GM12878 (cell line): ENCODE measurements around the gene TOMM20. TPM values are rescaled to one million over a fixed set of nuclear protein-coding genes. Genes with fewer than 3 reads are reported as not detected.

ENCODE experiments used
- ASH2L ChIP-seq: fragments of 300-600, 200-600 bp; sonication (generic); IDR thresholded peaks from 2 replicates; pipeline ENCODE4 v1.6.1; 2017; ENCODE audit warnings: low read depth, mild to moderate bottlenecking, borderline replicate concordance
- BACH1 ChIP-seq: fragments of 450-650 bp; IDR thresholded peaks from 2 replicates; pipeline ENCODE4 v1.6.1; 2017; ENCODE audit warnings: mild to moderate bottlenecking, borderline replicate concordance
- CHD1 ChIP-seq: IDR thresholded peaks from 2 replicates; pipeline ENCODE4 v1.6.1; 2012; ENCODE audit warnings: low read depth, low read length, improper control_type of control experiment
- FOXK2 ChIP-seq: fragments of 450-650 bp; IDR thresholded peaks from 2 replicates; pipeline ENCODE4 v1.6.1; 2017; ENCODE audit warnings: mild to moderate bottlenecking, moderate library complexity
- HDAC2 ChIP-seq: fragments of 200-600 bp; sonication (generic); IDR thresholded peaks from 2 replicates; pipeline ENCODE4 v1.6.1; 2017
- HDGF ChIP-seq: fragments of 450-650 bp; IDR thresholded peaks from 2 replicates; pipeline ENCODE4 v1.6.1; 2016; ENCODE audit warnings: antibody characterized with exemption
- JUND ChIP-seq: IDR thresholded peaks from 2 replicates; pipeline ENCODE4 v1.6.1; 2012; ENCODE audit warnings: low read depth, mild to moderate bottlenecking, low read length, improper control_type of control experiment, moderate library complexity
- MEF2B ChIP-seq: fragments of 450-650 bp; IDR thresholded peaks from 2 replicates; pipeline ENCODE4 v1.6.1; 2018; ENCODE audit warnings: mild to moderate bottlenecking, moderate library complexity; ENCODE audit not compliant: partially characterized antibody, poor library complexity, severe bottlenecking
- NR2F1 ChIP-seq: fragments of 450-650 bp; conservative IDR thresholded peaks from 2 replicates; pipeline ENCODE4 v1.6.1; 2017; ENCODE audit warnings: mild to moderate bottlenecking
- PAX5 ChIP-seq: IDR thresholded peaks from 2 replicates; pipeline ENCODE4 v1.6.1; 2011; ENCODE audit warnings: low read depth, low read length, borderline replicate concordance
- POLR2A ChIP-seq: IDR thresholded peaks from 2 replicates; pipeline ENCODE4 v1.6.1; 2011; ENCODE audit warnings: low read depth, mild to moderate bottlenecking, low read length
- STAT1 ChIP-seq: fragments of 450-650 bp; conservative IDR thresholded peaks from 2 replicates; pipeline ENCODE4 v1.6.1; 2014; ENCODE audit warnings: antibody characterized with exemption, mild to moderate bottlenecking
- STAT3 ChIP-seq: IDR thresholded peaks from 2 replicates; pipeline ENCODE4 v1.6.1; 2011; ENCODE audit warnings: low read depth, low read length, improper control_type of control experiment
- ZNF217 ChIP-seq: fragments of 450-650 bp; IDR thresholded peaks from 2 replicates; pipeline ENCODE4 v1.6.1; 2017; ENCODE audit warnings: antibody characterized with exemption, mild to moderate bottlenecking
- ZSCAN29 ChIP-seq: fragments of 450-650 bp; IDR thresholded peaks from 2 replicates; pipeline ENCODE4 v1.6.1; 2017; ENCODE audit warnings: mild to moderate bottlenecking, moderate library complexity
- ZZZ3 ChIP-seq: IDR thresholded peaks from 2 replicates; pipeline ENCODE4 v1.6.1; 2011; ENCODE audit warnings: low read depth; ENCODE audit not compliant: control insufficient read depth, insufficient read length
- polyA plus RNA-seq, 11 experiments: library from polyadenylated mRNA; depleted of rRNA in 4 of 11; unstranded in 6 of 11; stranded (reverse) in 5 of 11; fragments of >200 nt; fragmentation: Nextera tagmentation in 4 of 11; fragmentation: Illumina TruSeq in 1 of 11; extraction: Ambion mirVana in 4 of 11; extraction: Trizol in 1 of 11; gene quantifications; 1 replicate in 1 of 11; 2 replicates in 10 of 11; pipeline versions ENCODE4 v1.2.1 to v1.2.3, GENCODE V29; 2011 to 2016; ENCODE audit warnings: inconsistent platforms in 2 of 11, missing spikeins in 2 of 11, low read depth in 1 of 11
- total RNA-seq, 4 experiments: library from RNA; depleted of rRNA in 3 of 4; stranded (reverse); fragments of >200 nt in 3 of 4; fragmentation: Illumina TruSeq in 1 of 4; extraction: Trizol in 1 of 4; gene quantifications; 2 replicates each; pipeline versions ENCODE4 v1.2.1 to v1.2.3, GENCODE V29; 2013 to 2021
- TF ChIP-seq, protein P1 (sequence below): fragments of 450-650 bp; IDR thresholded peaks from 2 replicates; pipeline ENCODE4 v1.6.1; 2017; ENCODE audit warnings: antibody characterized with exemption, mild to moderate bottlenecking, moderate library complexity
- TF ChIP-seq, protein P2 (sequence below): fragments of 450-650 bp; IDR thresholded peaks from 2 replicates; pipeline ENCODE4 v1.6.1; 2018; ENCODE audit warnings: borderline replicate concordance, mild to moderate bottlenecking; ENCODE audit not compliant: partially characterized antibody
- TF ChIP-seq, protein P3 (sequence below): fragments of 150-350 bp; IDR thresholded peaks from 2 replicates; pipeline ENCODE4 v1.6.1; 2016; ENCODE audit warnings: low read depth, low read length
- TF ChIP-seq, protein P4 (sequence below): fragments of 450-650 bp; conservative IDR thresholded peaks from 2 replicates; pipeline ENCODE4 v1.6.1; 2017; ENCODE audit warnings: mild to moderate bottlenecking, moderate library complexity

The TOMM20 gene
- total and polyA plus RNA-seq, 10 of the 15 experiments (the other 5 are each of a cell fraction or from before 2014, with no cell fraction given) = 39.8 to 138 (median 70.1) TPM

DNA sequence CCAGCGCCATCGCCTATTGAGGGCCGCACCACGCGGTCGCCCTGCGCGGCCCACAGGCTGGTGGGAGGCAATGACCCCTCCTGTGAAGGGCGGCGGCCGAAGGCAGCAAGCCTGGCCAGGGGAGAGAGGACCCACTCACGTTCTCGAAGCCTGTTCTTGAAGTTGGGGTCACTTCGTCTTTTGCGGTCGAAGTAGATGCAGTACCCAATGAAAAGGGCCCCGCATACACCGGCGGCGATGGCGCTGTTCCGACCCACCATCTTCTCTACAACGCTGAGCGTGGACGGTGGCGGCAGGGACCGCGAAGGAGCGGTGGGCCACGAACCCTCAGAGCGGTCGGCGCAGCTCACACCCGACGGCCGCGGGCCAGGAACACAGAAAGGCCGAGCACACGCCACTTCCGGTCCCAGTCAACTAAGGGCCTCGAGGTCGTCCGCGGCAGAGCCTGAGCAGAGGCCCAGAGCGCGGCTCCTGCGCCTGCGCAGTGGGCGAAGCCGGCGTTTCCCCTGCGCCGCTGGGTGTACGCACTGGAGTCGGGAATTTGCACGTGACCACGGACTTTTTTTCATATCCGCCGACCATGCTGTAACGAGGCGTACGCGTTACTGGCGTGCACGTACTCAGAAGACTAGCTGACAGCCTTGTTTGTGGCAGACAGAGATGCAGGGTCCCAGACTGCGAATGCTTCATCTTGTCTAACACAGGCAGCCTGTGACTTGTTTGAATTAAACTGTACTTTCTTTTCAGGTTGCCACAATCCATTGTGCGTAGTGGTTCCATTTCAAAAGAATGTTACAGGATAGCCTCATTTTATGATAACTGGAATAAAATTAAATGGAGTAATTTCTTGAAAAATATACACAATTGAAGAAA, at the start of gene TOMM20 (continued):
- TF ChIP-seq, protein P1, sequence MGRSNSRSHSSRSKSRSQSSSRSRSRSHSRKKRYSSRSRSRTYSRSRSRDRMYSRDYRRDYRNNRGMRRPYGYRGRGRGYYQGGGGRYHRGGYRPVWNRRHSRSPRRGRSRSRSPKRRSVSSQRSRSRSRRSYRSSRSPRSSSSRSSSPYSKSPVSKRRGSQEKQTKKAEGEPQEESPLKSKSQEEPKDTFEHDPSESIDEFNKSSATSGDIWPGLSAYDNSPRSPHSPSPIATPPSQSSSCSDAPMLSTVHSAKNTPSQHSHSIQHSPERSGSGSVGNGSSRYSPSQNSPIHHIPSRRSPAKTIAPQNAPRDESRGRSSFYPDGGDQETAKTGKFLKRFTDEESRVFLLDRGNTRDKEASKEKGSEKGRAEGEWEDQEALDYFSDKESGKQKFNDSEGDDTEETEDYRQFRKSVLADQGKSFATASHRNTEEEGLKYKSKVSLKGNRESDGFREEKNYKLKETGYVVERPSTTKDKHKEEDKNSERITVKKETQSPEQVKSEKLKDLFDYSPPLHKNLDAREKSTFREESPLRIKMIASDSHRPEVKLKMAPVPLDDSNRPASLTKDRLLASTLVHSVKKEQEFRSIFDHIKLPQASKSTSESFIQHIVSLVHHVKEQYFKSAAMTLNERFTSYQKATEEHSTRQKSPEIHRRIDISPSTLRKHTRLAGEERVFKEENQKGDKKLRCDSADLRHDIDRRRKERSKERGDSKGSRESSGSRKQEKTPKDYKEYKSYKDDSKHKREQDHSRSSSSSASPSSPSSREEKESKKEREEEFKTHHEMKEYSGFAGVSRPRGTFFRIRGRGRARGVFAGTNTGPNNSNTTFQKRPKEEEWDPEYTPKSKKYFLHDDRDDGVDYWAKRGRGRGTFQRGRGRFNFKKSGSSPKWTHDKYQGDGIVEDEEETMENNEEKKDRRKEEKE = 0 out of 2 replicates have a peak, but pooled peaks have one; percentile 2
- TF ChIP-seq BACH1 (peak; percentile 44; the same call in 1 of the 2 replicates), CHD1 (no peak), PAX5 (peak; percentile 55; the same call in 1 of the 2 replicates), ASH2L (no peak), ZSCAN29 (no peak), ZZZ3 (no peak), HDAC2 (no peak), NR2F1 (peak; percentile 61; the same call in 1 of the 2 replicates), STAT3 (no peak), FOXK2 (no peak), JUND (no peak), ZNF217 (no peak), MEF2B (peak; percentile 8), STAT1 (peak; percentile 81; the same call in 1 of the 2 replicates), POLR2A (peak; percentile 99), HDGF (peak; percentile 77; the same call in 1 of the 2 replicates)
- TF ChIP-seq, protein P2, sequence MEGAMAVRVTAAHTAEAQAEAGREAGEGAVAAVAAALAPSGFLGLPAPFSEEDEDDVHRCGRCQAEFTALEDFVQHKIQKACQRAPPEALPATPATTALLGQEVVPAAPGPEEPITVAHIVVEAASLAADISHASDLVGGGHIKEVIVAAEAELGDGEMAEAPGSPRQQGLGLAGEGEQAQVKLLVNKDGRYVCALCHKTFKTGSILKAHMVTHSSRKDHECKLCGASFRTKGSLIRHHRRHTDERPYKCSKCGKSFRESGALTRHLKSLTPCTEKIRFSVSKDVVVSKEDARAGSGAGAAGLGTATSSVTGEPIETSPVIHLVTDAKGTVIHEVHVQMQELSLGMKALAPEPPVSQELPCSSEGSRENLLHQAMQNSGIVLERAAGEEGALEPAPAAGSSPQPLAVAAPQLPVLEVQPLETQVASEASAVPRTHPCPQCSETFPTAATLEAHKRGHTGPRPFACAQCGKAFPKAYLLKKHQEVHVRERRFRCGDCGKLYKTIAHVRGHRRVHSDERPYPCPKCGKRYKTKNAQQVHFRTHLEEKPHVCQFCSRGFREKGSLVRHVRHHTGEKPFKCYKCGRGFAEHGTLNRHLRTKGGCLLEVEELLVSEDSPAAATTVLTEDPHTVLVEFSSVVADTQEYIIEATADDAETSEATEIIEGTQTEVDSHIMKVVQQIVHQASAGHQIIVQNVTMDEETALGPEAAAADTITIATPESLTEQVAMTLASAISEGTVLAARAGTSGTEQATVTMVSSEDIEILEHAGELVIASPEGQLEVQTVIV = peak; percentile 58
- TF ChIP-seq, protein P3, sequence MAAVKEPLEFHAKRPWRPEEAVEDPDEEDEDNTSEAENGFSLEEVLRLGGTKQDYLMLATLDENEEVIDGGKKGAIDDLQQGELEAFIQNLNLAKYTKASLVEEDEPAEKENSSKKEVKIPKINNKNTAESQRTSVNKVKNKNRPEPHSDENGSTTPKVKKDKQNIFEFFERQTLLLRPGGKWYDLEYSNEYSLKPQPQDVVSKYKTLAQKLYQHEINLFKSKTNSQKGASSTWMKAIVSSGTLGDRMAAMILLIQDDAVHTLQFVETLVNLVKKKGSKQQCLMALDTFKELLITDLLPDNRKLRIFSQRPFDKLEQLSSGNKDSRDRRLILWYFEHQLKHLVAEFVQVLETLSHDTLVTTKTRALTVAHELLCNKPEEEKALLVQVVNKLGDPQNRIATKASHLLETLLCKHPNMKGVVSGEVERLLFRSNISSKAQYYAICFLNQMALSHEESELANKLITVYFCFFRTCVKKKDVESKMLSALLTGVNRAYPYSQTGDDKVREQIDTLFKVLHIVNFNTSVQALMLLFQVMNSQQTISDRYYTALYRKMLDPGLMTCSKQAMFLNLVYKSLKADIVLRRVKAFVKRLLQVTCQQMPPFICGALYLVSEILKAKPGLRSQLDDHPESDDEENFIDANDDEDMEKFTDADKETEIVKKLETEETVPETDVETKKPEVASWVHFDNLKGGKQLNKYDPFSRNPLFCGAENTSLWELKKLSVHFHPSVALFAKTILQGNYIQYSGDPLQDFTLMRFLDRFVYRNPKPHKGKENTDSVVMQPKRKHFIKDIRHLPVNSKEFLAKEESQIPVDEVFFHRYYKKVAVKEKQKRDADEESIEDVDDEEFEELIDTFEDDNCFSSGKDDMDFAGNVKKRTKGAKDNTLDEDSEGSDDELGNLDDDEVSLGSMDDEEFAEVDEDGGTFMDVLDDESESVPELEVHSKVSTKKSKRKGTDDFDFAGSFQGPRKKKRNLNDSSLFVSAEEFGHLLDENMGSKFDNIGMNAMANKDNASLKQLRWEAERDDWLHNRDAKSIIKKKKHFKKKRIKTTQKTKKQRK = no peak
- TF ChIP-seq, protein P4, sequence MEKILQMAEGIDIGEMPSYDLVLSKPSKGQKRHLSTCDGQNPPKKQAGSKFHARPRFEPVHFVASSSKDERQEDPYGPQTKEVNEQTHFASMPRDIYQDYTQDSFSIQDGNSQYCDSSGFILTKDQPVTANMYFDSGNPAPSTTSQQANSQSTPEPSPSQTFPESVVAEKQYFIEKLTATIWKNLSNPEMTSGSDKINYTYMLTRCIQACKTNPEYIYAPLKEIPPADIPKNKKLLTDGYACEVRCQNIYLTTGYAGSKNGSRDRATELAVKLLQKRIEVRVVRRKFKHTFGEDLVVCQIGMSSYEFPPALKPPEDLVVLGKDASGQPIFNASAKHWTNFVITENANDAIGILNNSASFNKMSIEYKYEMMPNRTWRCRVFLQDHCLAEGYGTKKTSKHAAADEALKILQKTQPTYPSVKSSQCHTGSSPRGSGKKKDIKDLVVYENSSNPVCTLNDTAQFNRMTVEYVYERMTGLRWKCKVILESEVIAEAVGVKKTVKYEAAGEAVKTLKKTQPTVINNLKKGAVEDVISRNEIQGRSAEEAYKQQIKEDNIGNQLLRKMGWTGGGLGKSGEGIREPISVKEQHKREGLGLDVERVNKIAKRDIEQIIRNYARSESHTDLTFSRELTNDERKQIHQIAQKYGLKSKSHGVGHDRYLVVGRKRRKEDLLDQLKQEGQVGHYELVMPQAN = peak; percentile 82
